NB4 (cell line): ENCODE measurements around the gene ABCB6.

Source experiments
- MYC ChIP-seq: IDR thresholded peaks from 2 replicates; pipeline ENCODE4 v1.6.1; 2011; ENCODE audit warnings: low read depth, low read length
- POLR2A ChIP-seq: IDR thresholded peaks from 2 replicates; pipeline ENCODE4 v1.6.1; 2011; ENCODE audit warnings: mild to moderate bottlenecking; ENCODE audit not compliant: insufficient read length; ENCODE audit errors: extremely low read depth
- TF ChIP-seq, protein P1 (sequence below): IDR thresholded peaks from one replicate; pipeline ENCODE4 v1.5.1; 2012; ENCODE audit warnings: low read depth, low read length

DNA sequence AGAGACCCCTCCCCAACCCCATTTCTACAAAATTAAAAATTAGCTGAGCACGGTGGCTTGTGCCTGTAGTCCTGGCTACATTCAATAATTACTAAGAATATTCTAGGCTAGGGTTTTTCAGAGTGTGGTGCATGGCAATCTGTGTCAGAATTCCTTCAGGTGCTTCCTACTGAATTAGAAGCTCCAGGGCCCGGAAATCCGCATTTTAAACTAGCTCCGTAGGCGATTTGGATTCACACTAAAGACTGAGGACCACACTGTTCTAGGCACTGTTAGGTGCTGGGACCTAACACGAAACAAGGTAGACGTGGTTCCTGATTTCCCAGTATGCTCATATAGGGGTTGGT, 12.8 kb downstream of the ABCB6 start:
- TF ChIP-seq, protein P1, sequence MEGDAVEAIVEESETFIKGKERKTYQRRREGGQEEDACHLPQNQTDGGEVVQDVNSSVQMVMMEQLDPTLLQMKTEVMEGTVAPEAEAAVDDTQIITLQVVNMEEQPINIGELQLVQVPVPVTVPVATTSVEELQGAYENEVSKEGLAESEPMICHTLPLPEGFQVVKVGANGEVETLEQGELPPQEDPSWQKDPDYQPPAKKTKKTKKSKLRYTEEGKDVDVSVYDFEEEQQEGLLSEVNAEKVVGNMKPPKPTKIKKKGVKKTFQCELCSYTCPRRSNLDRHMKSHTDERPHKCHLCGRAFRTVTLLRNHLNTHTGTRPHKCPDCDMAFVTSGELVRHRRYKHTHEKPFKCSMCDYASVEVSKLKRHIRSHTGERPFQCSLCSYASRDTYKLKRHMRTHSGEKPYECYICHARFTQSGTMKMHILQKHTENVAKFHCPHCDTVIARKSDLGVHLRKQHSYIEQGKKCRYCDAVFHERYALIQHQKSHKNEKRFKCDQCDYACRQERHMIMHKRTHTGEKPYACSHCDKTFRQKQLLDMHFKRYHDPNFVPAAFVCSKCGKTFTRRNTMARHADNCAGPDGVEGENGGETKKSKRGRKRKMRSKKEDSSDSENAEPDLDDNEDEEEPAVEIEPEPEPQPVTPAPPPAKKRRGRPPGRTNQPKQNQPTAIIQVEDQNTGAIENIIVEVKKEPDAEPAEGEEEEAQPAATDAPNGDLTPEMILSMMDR, result no peak
- TF ChIP-seq POLR2A (no peak), MYC (no peak)
